Left kidney (tissue), 2 donors: Measurements from ENCODE around the gene SLC31A1. TPM values are rescaled to one million over a fixed set of nuclear protein-coding genes. Genes with fewer than 3 reads are reported as not detected.

Experiments used
- DNase-seq: peaks from one replicate; pipeline ENCODE4 v3.0.0-alpha.2; 2013
- polyA plus RNA-seq: library from polyadenylated mRNA; unstranded; fragments of 120-200 nt; gene quantifications from one replicate; pipeline ENCODE4 v1.2.1, GENCODE V29; 2013; ENCODE audit not compliant: insufficient read length

The SLC31A1 gene
- polyA plus RNA-seq, 1 donor = 29.5 TPM

GRCh38 chr9:113302792-113303418 is 81.6 kb downstream of the SLC31A1 start, which contains the start of gene RNF183:
Gene RNF183, minus strand, starts transcription at chr9:113303376. Its CDS starts 5,192 bp downstream, at chr9:113298184.
- no peak for DNase-seq

- no peak for DNase-seq
Measured at GRCh38 chr9:113306566-113306965, 85.2 kb downstream of the SLC31A1 start.

GRCh38 chr9:113307396-113307975 is 86.1 kb downstream of the SLC31A1 start:
- no peak for DNase-seq

GRCh38 chr9:113309204-113309813 is 88.0 kb downstream of the SLC31A1 start:
- no peak for DNase-seq

GRCh38 chr9:113310538-113310937 is 89.2 kb downstream of the SLC31A1 start:
- no peak for DNase-seq

- DNase-seq = no peak
Measured at GRCh38 chr9:113311961-113312360, 90.6 kb downstream of the SLC31A1 start.

GRCh38 chr9:113313261-113313660 is 91.9 kb downstream of the SLC31A1 start:
- no peak for DNase-seq

Other genes starting within 250 kb of the SLC31A1 start
- gene ZNF883, start 209.4 kb upstream of the SLC31A1 start, polyA plus RNA-seq = 11.1 TPM
- 13.8 TPM for gene ZFP37, start 164.8 kb upstream of the SLC31A1 start, polyA plus RNA-seq
- 3.6 TPM for gene SLC31A2, start 70.5 kb upstream of the SLC31A1 start, polyA plus RNA-seq
- gene FKBP15, start 267 bp upstream of the SLC31A1 start, polyA plus RNA-seq = 33.4 TPM
- 38.9 TPM for gene CDC26, start 54.0 kb downstream of the SLC31A1 start, polyA plus RNA-seq
- gene PRPF4, start 54.1 kb downstream of the SLC31A1 start, polyA plus RNA-seq = 43.3 TPM
- 5.1 TPM for gene RNF183, start 81.8 kb downstream of the SLC31A1 start, polyA plus RNA-seq
- gene WDR31, start 118.7 kb downstream of the SLC31A1 start, polyA plus RNA-seq = 7.7 TPM
- 7.8 TPM for gene BSPRY, start 128.0 kb downstream of the SLC31A1 start, polyA plus RNA-seq
- gene HDHD3, start 155.4 kb downstream of the SLC31A1 start, polyA plus RNA-seq = 39.7 TPM
- 51.0 TPM for gene ALAD, start 179.7 kb downstream of the SLC31A1 start, polyA plus RNA-seq
- gene POLE3, start 189.1 kb downstream of the SLC31A1 start, polyA plus RNA-seq = 71.1 TPM
- 2.3 TPM for gene C9orf43, start 189.2 kb downstream of the SLC31A1 start, polyA plus RNA-seq
- 38.5 TPM for gene RGS3, start 242.2 kb downstream of the SLC31A1 start, polyA plus RNA-seq